HG02759 (cell line): Measurements from ENCODE around the gene STMN3.
A peak's percentile ranks its signal among the peaks of the same experiment; 100 is the strongest.
"Not testable (repeated sequence)": the region's sequence is repeated elsewhere in the genome, so short reads cannot be mapped to it uniquely, and the experiment has no call there.

Experiments
- ATAC-seq: cut with Tn5 transposase; IDR thresholded peaks from one replicate; pipeline ENCODE4 v1.9.1; 2021; ENCODE audit warnings: mild to moderate bottlenecking, moderate library complexity; ENCODE audit not compliant: unreplicated experiment

Gene STMN3

GRCh38 chr20:63657937-63658748 is 4.9 kb upstream of the STMN3 start, which contains the start of gene RTEL1:
Gene RTEL1 (plus strand): TSS chr20:63658312. CDS start chr20:63659403, 1,091 bp downstream.
- ATAC-seq: peak; percentile 94

DNA sequence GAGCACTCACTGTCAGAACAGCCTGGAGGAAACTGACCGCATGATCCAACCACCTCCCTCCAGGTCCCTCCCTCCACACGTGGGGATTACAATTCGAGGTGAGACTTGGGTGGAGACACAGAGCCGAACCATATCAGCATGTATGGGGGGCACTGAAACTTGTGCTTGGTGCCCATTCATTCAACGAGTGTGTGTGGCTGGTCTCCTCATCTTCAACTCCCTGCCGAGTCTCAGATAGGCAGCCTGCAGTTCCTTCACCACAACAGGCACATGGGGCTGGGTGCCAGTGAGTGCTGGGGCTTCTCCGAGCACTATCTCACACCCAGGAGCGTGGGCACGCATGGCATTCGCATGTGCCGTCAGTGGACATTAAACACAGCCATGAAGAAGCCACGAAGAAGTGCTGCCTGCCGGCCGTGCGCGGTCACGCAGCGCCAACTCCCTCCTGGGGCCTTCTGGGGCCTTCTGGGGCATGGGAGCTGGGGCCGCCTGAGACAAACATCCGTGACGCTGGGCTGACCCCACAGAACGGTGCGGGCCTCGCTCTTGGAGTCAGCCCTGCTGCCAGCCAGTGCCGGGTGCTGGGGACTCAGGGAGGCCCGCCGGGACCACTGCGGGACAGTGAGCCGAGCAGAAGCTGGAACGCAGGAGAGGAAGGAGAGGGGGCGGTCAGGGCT is 4.2 kb upstream of the STMN3 start:
- ATAC-seq: no peak

DNA sequence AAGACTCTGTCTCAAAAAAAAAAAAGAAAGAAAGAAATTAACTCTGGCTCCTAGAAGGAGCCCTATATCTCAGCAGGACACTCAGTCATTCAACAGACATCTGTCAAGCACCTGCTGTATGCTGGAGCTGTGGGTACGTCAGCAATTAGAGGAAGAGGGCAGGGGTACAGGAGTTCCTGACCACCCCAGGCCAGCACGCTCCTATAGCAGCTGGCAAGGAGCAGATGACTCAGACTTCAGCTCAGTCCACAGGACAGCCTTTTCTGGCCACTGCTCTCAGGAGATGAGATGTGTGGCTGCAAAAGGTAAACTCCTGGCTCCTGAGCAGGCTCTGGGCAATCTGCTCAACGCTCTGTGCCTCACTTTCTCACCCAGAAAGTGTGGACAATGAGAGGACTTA is 3.2 kb upstream of the STMN3 start:
- ATAC-seq: no peak

DNA sequence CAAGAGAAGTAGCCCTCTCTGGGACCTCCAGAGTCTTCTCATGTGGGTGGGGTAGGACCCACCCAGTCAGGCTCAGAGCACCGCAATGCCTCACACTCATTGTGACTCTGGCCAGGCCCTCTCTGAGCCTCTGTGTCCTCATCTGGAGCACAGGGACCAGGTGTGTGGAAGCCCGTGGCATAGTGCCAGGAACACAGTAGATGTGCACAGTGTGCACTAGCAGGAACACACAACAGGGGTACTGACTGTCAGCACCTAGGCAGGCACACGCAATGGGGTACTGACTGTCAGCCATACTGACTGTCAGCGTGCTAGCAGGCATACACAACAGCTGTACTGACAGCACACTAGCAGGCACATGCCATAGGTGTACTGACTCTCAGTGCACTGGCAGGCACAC is 2.0 kb upstream of the STMN3 start:
- ATAC-seq: no peak

DNA sequence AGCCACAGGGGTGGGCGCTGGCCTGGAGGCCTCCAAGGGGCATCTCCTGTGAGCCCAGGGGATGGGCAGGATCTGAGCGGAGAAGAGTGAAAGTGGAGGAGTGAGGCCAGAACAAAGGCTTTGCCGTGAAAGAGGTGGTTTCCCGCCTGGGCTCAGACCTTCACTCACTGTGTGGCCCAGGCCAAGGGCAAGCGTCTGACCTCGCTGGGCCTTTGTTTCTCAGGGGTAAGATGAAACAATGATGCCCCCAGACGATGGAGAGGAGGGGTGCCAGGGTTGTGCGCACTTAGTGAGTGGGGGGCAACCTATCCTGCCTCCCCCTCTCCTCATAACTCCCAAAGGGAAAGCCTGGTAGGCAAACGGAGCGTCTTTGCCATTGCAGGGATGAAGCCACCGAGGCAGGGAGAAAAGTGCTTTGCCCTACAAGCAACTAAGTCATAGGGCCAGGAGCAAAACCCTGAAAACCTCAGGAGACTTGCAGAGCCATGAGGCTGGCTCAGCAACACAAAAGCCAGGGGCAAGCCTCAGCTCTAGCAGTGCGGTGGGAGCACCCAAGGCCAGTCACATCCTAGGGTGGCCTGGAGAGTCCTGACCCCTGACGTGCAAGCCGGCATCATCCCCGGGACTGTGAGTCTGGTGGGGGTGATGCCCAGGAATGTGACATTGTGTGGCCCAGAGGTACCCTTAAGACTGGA is 897 bp upstream of the STMN3 start:
- ATAC-seq: no peak

DNA sequence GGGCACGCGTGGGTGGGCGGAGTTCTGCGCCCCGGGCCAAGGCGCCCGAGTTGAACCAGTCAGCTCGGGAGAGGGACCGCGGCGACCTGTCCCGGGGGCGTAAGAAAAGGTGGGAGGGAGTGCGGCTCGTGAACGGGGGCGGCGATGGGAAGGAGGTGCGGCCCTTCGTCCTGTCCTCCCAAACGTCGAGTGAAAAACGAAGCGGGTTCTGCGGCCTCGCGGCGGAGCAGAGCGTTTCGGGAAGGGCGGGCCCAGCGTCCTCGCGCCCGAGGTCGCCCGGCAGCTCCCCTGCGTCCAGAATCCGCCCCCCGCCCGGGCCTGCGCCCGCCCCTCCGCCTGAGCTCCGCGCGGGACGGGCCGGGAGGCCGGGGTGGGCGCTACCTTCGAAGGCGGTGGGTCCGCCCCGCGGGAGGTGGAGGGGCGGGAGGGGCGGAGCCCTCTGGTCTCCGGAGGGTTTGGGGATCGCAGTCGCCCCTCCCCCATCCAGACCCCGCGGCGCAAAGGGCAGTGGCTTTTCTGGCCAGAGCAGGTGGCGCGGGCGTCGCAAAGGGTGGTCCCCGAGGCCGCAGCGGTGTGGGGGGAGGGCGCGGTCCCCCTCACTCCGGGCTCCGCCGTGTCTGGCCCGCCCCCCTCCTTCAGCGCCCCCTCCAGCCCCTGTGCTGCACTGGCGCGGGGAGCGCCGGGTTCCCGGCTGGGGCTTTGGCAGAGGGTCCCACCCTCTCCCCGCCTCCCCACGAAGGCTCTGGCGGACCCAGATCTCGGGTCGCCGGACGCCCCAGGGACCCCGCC is 838 bp downstream of the STMN3 start:
- no peak for ATAC-seq

DNA sequence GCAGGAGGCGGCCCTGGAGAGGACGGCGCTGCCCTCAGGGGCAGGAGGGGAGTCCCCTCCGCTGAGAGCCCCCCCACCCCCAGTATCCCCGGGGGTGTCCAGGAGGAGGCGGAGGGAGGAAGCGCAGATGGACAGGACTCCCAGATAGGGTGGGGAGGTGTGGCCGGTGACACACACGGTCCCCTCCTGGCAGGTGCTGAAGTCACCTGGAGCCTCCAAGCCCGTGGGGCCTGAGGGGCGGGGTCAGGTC is 1.4 kb downstream of the STMN3 start:
- ATAC-seq: no peak

GRCh38 chr20:63650486-63650885 is 2.7 kb downstream of the STMN3 start:
- ATAC-seq: not testable (repeated sequence)

- no peak for ATAC-seq
Measured at GRCh38 chr20:63648895-63649589, 4.2 kb downstream of the STMN3 start.

GRCh38 chr20:63648190-63648589 is 5.0 kb downstream of the STMN3 start:
- ATAC-seq: no peak

- ATAC-seq: no peak
Measured at GRCh38 chr20:63645218-63645617, 8.0 kb downstream of the STMN3 start.

- no peak for ATAC-seq
Measured at GRCh38 chr20:63643946-63644345, 9.3 kb downstream of the STMN3 start.

DNA sequence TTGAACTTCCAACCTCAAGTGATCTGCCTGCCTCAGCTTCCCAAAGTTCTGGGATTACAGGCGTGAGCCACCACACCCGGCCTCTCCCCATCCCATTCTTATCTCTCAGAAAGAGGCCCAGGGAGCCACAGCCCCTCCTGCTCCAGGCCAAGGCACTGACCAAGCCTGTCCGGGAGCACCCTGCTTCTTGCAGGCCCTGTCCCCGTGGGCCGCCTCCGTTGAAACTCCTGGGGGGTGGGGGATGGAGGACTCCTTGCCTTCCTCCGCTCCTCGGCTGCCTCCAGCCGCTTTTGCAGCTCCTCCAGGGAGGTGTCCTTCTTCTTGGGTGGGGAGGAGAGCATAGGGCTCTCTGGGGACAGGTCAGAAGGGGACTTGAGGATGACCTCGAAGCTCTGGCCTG is 9.7 kb downstream of the STMN3 start:
- no peak for ATAC-seq

- ATAC-seq: no peak
Measured at GRCh38 chr20:63642527-63643247, 10.5 kb downstream of the STMN3 start.

- ATAC-seq: peak; percentile 79
Measured at GRCh38 chr20:63641792-63642523, 11.3 kb downstream of the STMN3 start.

GRCh38 chr20:63641146-63641791 is 12.0 kb downstream of the STMN3 start:
- ATAC-seq: peak; percentile 18

GRCh38 chr20:63640686-63641085 is 12.5 kb downstream of the STMN3 start:
- ATAC-seq: not testable (repeated sequence)

GRCh38 chr20:63640086-63640485 is 13.1 kb downstream of the STMN3 start:
- ATAC-seq: no peak
